Activated CD8-positive, alpha-beta T cell treated with anti-CD3 and anti-CD28 coated beads, Interleukin-2, amount 10 ng/mL, durations not matched to agents 7 days and 5 days (primary cell): ENCODE measurements around the gene LMAN1L. TPM values are rescaled to one million over a fixed set of nuclear protein-coding genes. Genes with fewer than 3 reads are reported as not detected.

Experiments used
- ATAC-seq: fragments of 150-1000 bp; cut with Tn5 transposase; one replicate; pipeline ENCODE4 v1.10.0; 2021; ENCODE audit warnings: moderate library complexity
- CTCF ChIA-PET: fragments of 350-600 bp; sonication (Branson Sonifier 250); formaldehyde crosslinking; loops from one replicate; lab custom pipeline; 2021; ENCODE audit warnings: antibody characterized with exemption; lab: Charles Lee
- POLR2A ChIA-PET: fragments of 350-600 bp; sonication (Branson Sonifier 250); formaldehyde crosslinking; loops from one replicate; lab custom pipeline; 2021; ENCODE audit warnings: antibody characterized with exemption; lab: Charles Lee
- DNase-seq: peaks from one replicate; pipeline ENCODE4 v3.0.0-alpha.2; 2020
- H3K27ac Mint-ChIP-seq: one replicate; pipeline ENCODE4 v1.8.0; 2021; ENCODE audit warnings: mild to moderate bottlenecking, mixed read lengths
- H3K27me3 Mint-ChIP-seq: one replicate; pipeline ENCODE4 v1.8.0; 2021; ENCODE audit warnings: low read depth, mixed read lengths
- H3K36me3 Mint-ChIP-seq: one replicate; pipeline ENCODE4 v1.8.0; 2021; ENCODE audit warnings: low read depth, mixed read lengths
- H3K4me1 Mint-ChIP-seq: one replicate; pipeline ENCODE4 v1.8.0; 2021; ENCODE audit warnings: low read depth, mixed read lengths
- H3K4me3 Mint-ChIP-seq: one replicate; pipeline ENCODE4 v1.8.0; 2021; ENCODE audit warnings: mild to moderate bottlenecking, mixed read lengths
- H3K9me3 Mint-ChIP-seq: one replicate; pipeline ENCODE4 v1.8.0; 2022; ENCODE audit warnings: mixed read lengths; ENCODE audit not compliant: insufficient read depth
- total RNA-seq, 2 experiments: library from RNA; stranded (reverse); gene quantifications; one replicate each; pipeline ENCODE4 v1.2.3, GENCODE V29; 2021

LMAN1L gene
- total RNA-seq, 2 experiments from 2014 or later: 0.47 to 1.0 TPM

DNA sequence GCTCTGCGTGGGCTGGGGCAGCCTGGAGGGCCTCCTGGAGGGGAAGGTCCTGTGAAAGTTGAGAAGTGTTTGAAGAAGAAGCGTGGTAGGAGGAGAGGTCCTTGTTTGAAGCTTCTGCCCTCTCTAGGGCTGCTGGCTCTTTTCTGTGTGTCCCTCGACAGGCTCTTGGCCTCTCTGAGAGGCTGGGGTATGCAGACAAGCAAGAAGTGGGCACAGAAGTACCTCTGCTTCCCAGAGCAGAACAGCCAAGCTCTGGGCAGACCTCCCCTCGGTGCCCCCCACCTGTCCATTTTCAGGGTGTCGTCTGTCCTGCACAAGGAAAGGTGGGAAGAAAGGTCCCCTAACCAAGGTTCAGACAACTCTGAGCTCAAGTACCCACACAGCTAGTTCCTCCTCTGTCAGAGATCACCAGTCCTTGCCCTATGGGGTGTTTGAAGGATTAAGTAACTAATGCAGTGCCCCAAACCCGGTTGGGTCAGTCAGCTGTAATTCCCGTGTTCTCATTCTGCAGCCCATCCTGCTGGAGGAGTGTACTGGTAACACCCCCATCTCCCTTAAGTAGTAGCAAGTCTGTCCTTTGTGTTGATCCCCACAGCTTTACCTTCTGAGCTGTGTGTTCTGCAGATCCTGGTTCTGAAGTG, 24.5 kb upstream of the LMAN1L start:
- Mint-ChIP-seq H3K27ac (peak overlapping the region; percentile 99), H3K36me3 (peaks cover 80% of the 10 kb centered on the region), H3K27me3 (no peaks in the 10 kb centered on the region), H3K4me3 (peak overlapping the region; percentile 90), H3K9me3 (no peaks in the 10 kb centered on the region), H3K4me1 (peaks cover 73% of the 10 kb centered on the region)
- no peak for DNase-seq
- CTCF ChIA-PET: interaction anchor here (0.6 to 25.5 kb wide), 27 partner anchors 1 to 404 kb away, joined by 3 to 1683 read pairs (median 5); partner anchors contain the start of genes COX5A, CSK, FAM219B and UBL7
- ATAC-seq: no peak
- POLR2A ChIA-PET: interaction anchor here (0.6 to 23.0 kb wide), 17 partner anchors 4 to 667 kb away, joined by 3 to 670 read pairs (median 4); partner anchors contain the start of genes ARID3B, COX5A, CSK and EDC3

DNA sequence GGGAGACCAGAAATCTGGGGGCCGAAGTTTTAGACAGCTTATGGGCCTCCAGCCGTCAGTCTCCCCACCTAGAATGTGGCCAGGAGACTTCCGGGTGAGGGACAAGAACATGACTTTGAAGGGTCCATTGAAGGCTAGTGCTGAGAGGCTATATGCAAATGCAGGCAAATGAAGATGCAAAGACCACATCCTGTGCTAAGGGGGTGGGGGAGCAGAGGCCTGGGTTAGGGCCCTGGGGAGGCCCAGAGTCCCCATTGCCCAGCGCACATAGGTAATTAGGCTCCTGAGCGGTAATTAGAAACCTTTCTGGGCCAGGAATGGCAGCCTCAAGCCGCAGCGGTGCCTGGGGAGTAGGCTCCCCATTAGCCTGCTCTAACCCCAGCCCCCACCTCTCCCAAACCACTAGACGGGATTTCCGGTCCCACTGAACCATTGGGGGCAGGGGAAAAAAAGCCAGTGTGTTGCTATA, 23.9 kb upstream of the LMAN1L start:
- no peaks in the 10 kb centered on the region for H3K27me3 Mint-ChIP-seq
- ChIA-PET POLR2A (interaction anchor here (0.6 to 23.0 kb wide), 9 partner anchors 4 to 665 kb away, joined by 3 to 670 read pairs (median 5); partner anchors contain the start of genes ARID3B, CSK and FAM219B), CTCF (interaction anchor here (0.9 to 25.5 kb wide), 16 partner anchors 0 to 175 kb away, joined by 3 to 1683 read pairs (median 8); partner anchors contain the start of genes COX5A, CSK and ULK3)
- H3K4me1 Mint-ChIP-seq: peaks cover 79% of the 10 kb centered on the region
- H3K36me3 Mint-ChIP-seq: peaks cover 74% of the 10 kb centered on the region
- H3K27ac Mint-ChIP-seq: peak overlapping the region; percentile 99
- H3K9me3 Mint-ChIP-seq: no peaks in the 10 kb centered on the region
- H3K4me3 Mint-ChIP-seq: peak overlapping the region; percentile 90
- DNase-seq (peak; percentile 90), ATAC-seq (peak; percentile 23)

DNA sequence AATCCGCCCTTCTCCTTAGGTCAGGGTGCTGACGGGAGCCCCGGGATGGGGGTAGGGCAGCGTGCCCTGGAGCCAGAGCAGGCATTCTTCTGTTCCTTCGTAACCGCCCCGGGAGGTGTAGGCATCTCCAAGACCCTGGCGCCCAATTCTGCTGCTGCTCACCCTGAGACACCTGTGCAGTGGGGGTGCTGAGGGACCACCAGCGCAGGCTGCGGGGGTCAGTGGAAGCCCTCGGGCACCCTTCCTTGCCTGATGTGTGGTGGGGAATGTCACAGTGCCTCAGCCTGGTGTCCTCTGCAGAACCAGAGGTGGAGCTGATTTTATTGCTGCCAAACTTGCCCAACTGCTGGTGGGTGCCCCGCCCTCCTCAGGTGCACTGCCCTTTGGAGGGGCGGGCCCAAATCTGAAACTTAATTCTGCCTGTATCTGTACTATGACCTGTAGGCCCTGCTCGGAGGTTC, 23.4 kb upstream of the LMAN1L start:
- no peak for ATAC-seq
- ChIA-PET CTCF (interaction anchor here (1.0 to 25.5 kb wide), 8 partner anchors 0 to 161 kb away, joined by 3 to 1683 read pairs (median 10); partner anchors contain the start of genes COX5A and CSK), POLR2A (interaction anchor here (0.6 to 23.0 kb wide), 4 partner anchors 3 to 234 kb away, joined by 3 to 670 read pairs (median 338); partner anchors contain the start of genes CSK, FAM219B and PPCDC)
- DNase-seq: peak; percentile 78
- Mint-ChIP-seq H3K27ac (peak overlapping the region; percentile 99), H3K4me3 (peak overlapping the region; percentile 90), H3K27me3 (no peaks in the 10 kb centered on the region), H3K9me3 (no peaks in the 10 kb centered on the region), H3K4me1 (peaks cover 80% of the 10 kb centered on the region), H3K36me3 (peaks cover 70% of the 10 kb centered on the region)

DNA sequence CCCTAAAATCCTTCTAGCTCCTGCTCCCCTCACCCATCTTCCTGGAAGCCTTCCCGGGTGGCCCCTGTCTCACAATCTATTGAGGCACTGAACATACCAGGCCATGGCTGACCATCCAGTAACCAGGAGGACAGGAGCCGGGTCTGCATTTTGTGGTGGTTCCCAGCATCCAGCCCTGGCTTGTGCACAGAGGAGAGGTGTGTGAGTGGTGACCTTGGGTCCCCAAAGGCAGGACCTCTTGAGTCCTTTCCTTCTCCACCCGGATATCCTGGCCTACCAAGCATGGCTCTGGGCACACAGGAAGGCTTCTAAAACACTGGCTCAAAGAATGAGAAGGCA, 22.9 kb upstream of the LMAN1L start:
- H3K36me3 Mint-ChIP-seq: peaks cover 70% of the 10 kb centered on the region

DNA sequence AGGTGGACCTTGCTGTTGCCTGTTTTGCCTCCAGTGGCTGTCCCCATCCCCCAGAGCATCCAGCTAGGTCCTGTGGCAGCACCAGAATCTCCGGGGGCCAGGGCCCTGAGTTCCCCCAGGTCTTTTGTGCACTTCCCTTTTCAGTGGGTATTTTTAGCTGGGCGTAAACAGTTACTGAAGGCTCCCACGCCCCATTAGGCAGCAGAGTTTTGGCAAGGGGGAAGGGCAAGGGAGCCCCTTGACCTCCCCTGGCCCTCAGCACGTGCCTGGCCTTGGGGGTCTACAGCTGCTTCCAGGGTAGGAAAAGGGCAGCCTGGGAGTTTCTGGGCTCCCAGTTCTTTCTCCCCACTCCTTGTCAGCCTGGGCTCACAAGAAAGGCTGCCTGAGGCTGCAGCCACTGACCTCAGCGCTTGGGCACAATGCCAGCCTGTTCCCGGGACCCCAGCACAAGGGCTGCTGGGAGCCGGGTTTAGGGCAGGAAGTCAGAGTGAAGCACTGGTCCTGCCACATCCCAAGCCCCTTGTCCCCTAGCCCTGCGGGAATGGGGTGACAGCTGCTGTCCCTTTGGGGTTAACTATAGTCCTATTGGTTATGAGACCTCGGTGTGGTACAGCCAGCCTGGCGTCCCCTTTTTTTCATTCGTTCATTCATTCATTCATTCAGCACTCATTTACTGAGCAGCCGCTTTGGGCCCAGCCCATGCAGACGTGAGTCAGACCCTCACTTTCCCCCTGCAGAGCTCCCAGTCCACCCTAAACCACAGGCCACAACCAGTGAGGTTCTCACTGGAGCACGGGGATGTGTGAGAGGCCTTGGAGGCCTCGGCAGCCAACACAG, 22.3 kb upstream of the LMAN1L start:
- ChIA-PET POLR2A (interaction anchor here (20.1 to 23.0 kb wide), 2 partner anchors 2 to 12 kb away, joined by 670 read pairs; partner anchors contain the start of gene CSK), CTCF (interaction anchor here (0.7 to 25.5 kb wide), 6 partner anchors 2 to 160 kb away, joined by 3 to 1683 read pairs (median 18); partner anchors contain the start of gene CSK)
- H3K36me3 Mint-ChIP-seq: peaks cover 69% of the 10 kb centered on the region
- DNase-seq (peak; percentile 54), ATAC-seq (no peak)
- H3K4me3 Mint-ChIP-seq: peak overlapping the region; percentile 90
- H3K9me3 Mint-ChIP-seq: no peaks in the 10 kb centered on the region
- no peaks in the 10 kb centered on the region for H3K27me3 Mint-ChIP-seq
- peak overlapping the region; percentile 99 for H3K27ac Mint-ChIP-seq
- peaks cover 87% of the 10 kb centered on the region for H3K4me1 Mint-ChIP-seq

More for the DNA sequence above, 22.9 kb upstream of the LMAN1L start:
- no peaks in the 10 kb centered on the region for H3K27me3 Mint-ChIP-seq
- H3K4me3 Mint-ChIP-seq: peak overlapping the region; percentile 90
- DNase-seq (no peak), ATAC-seq (no peak)
- peaks cover 82% of the 10 kb centered on the region for H3K4me1 Mint-ChIP-seq
- H3K9me3 Mint-ChIP-seq: no peaks in the 10 kb centered on the region
- POLR2A ChIA-PET: interaction anchor here (0.6 to 23.0 kb wide), 3 partner anchors 3 to 233 kb away, joined by 3 to 670 read pairs (median 670); partner anchors contain the start of genes CSK and PPCDC
- CTCF ChIA-PET: interaction anchor here (0.7 to 25.5 kb wide), 6 partner anchors 1 to 161 kb away, joined by 3 to 1683 read pairs (median 8); partner anchors contain the start of gene CSK
- H3K27ac Mint-ChIP-seq: peak overlapping the region; percentile 99

DNA sequence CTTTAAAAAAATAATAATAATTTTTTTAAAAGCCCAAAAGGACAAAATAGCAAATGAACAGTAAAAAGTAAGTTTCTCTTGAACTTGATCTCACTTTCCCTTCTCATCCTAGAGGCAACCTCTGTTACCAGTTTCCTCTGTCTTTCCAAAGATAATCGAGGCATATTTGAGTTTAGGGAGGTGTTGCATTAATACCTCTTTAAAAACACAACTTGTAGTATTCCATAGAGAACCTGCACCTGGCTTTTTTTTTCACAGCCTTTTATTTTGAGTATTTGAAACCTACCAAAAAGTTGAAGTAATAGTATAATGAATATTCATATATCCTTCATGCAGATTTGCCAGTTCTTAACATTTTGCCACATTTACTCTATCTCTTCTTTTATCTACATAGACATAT, 21.6 kb upstream of the LMAN1L start:
- H3K36me3 Mint-ChIP-seq: peaks cover 68% of the 10 kb centered on the region
- ChIA-PET CTCF (interaction anchor here (4.6 to 25.5 kb wide), 3 partner anchors 2 to 156 kb away, joined by 33 to 1683 read pairs (median 1683); partner anchors contain the start of gene CSK), POLR2A (interaction anchor here (20.1 kb wide), 1 partner anchor 12 kb away, joined by 670 read pairs; the partner anchor contains the start of gene CSK)
- H3K4me1 Mint-ChIP-seq: peaks cover 89% of the 10 kb centered on the region
- DNase-seq (no peak), ATAC-seq (no peak)
- peak overlapping the region; percentile 19 for H3K4me3 Mint-ChIP-seq
- no peaks in the 10 kb centered on the region for H3K27me3 Mint-ChIP-seq
- peak overlapping the region; percentile 82 for H3K27ac Mint-ChIP-seq
- no peaks in the 10 kb centered on the region for H3K9me3 Mint-ChIP-seq

DNA sequence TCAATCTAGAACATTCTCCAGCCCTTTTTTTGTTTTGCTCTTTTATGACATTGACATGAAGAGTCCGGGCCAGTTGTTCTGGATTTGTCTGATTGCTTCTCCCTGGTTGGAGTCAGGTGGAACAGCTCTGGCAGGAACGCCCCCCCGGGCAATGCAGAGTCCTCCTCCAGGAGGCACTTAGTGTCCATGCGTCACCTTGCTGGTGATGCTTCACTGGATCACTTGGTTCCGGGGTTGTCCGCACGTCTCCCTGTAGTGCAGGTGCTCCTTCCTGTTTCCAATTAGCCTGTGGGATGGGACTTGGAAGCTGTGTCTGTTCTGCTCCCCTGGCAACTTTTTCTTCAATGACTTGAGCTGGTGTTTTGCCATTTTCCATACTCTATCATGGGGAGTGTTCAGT, 21.0 kb upstream of the LMAN1L start:
- Mint-ChIP-seq H3K9me3 (no peaks in the 10 kb centered on the region), H3K27ac (peak overlapping the region; percentile 82), H3K36me3 (peaks cover 69% of the 10 kb centered on the region), H3K4me1 (peaks cover 93% of the 10 kb centered on the region), H3K27me3 (no peaks in the 10 kb centered on the region), H3K4me3 (peak overlapping the region; percentile 19)
- ATAC-seq (no peak), DNase-seq (no peak)
- POLR2A ChIA-PET: interaction anchor here (1.0 to 20.1 kb wide), 2 partner anchors 13 to 52 kb away, joined by 3 to 670 read pairs; partner anchors contain the start of genes CSK and ULK3
- CTCF ChIA-PET: interaction anchor here (4.6 to 25.5 kb wide), 2 partner anchors 13 to 157 kb away, joined by 33 to 1683 read pairs; partner anchors contain the start of gene CSK

DNA sequence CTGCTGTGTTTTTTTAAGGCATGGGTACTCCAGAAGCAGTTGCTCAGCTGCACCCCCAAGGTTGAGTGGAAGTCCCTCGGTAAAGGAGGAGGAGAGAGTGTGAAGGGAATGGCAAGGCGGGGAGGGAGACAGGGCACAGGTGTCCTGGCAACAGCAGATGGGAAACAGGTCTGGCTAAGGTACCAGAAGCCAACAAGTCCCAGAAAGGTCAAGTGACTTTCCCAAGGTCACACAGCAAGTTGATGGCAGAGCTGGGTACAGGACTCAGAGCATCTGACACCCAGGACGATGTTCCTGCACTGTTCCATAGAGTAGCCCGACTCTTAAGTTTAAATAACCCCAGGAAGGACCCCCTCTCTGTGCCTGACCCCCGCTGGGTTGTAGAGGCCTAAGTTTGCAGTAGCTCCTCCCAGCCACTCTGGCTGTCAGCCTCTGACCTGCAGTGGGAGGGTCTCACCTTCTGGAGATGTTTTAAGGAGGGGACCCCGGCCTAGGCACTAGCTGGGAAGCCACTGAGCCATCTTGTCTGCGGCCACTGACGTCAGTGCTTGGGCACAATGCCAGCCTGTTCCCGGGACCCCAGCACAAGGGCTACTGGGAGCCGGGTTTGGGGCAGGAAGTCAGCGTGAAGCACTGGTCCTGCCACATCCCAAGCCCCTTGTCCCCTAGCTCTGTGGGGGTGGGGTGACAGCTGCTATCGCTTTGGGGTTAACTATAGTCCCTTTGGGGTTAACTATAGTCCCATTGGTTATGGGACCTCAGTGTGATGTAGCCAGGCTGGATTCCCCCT, 20.2 kb upstream of the LMAN1L start:
- Mint-ChIP-seq H3K4me1 (peaks cover 88% of the 10 kb centered on the region), H3K4me3 (peak overlapping the region; percentile 19), H3K36me3 (peaks cover 63% of the 10 kb centered on the region), H3K9me3 (no peaks in the 10 kb centered on the region), H3K27me3 (no peaks in the 10 kb centered on the region), H3K27ac (peak overlapping the region; percentile 82)
- DNase-seq: no peak
- POLR2A ChIA-PET: interaction anchor here (1.0 to 20.1 kb wide), 3 partner anchors 12 to 51 kb away, joined by 3 to 670 read pairs (median 3); partner anchors contain the start of genes CSK and ULK3
- no peak for ATAC-seq
- CTCF ChIA-PET: interaction anchor here (0.5 to 25.5 kb wide), 12 partner anchors 12 to 171 kb away, joined by 3 to 1683 read pairs (median 8); partner anchors contain the start of gene CSK

DNA sequence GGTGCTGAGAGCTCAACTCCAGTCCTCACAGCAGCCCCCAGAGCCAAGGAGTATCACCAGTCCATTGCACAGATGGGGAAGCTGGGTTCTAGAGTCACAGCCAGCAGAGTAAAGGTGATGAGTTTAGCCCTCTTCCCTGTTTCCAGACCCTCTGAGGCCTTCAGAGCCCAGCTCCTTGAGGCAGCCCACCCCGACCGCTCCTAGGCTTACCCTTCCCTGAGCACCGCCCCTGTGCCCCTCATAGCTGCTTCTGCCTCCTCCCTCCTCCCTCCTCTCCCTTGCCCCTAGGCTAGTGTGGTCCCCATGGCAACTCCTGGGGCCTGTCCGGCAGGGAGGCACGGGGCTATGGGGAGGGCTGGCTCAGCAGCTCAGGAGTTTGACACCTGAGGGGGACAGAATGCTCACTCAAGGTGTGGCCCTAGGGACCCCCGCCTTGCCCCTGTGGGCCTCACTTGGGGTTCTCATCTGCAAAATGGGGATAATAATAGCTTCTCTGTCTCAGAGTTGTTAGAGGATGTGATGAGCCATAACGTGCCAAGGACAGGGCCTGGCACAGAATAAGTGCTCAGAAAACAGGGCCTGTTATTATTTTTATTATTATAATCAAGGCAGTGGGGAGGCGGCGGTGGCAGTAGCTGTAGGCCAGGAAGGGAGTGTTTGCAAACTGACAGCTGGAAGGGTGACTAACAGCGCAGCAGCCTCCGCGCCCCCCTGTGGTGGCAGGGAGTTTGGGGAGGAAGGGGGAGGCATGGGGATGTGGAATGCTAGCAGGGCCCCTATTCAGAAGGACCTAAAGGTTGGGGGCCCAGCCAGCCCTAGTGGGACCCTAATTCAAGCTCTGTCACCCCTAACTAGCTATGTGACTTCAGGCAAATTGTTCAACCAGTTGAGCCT, 19.3 kb upstream of the LMAN1L start:
- ATAC-seq: peak; percentile 31
- H3K9me3 Mint-ChIP-seq: no peaks in the 10 kb centered on the region
- ChIA-PET POLR2A (interaction anchor here (0.7 to 20.1 kb wide), 3 partner anchors 11 to 253 kb away, joined by 3 to 670 read pairs (median 3); partner anchors contain the start of genes ARID3B and CSK), CTCF (interaction anchor here (0.7 to 25.5 kb wide), 27 partner anchors 11 to 423 kb away, joined by 3 to 1683 read pairs (median 4); partner anchors contain the start of genes CLK3, CPLX3, CSK and CYP1A1)
- peak; percentile 79 for DNase-seq
- H3K36me3 Mint-ChIP-seq: peaks cover 63% of the 10 kb centered on the region
- no peaks in the 10 kb centered on the region for H3K27me3 Mint-ChIP-seq
- peaks cover 89% of the 10 kb centered on the region for H3K4me1 Mint-ChIP-seq
- H3K4me3 Mint-ChIP-seq: peak overlapping the region; percentile 19
- H3K27ac Mint-ChIP-seq: peak overlapping the region; percentile 82
